ENCODE results near the gene GNG10.
A peak's percentile ranks its signal among the peaks of the same experiment; 100 is the strongest.
"Not testable (repeated sequence)": the region's sequence is repeated elsewhere in the genome, so short reads cannot be mapped to it uniquely, and the experiment has no call there.

GNG10 gene

GRCh38 chr9:111662576-111663300, 1.3 kb downstream of the GNG10 start:
- H3K27ac ChIP-seq (ENCODE audit: low read depth, low read length): no peak overlapping the region
- H4K20me1 ChIP-seq (ENCODE audit: low read depth, low read length): no peaks in the 10 kb centered on the region
- TF ChIP-seq EZH2phosphoT487 (conservative IDR thresholded peaks at IDR 0.05; ENCODE audit: low read length) (no peak), CTCF (IDR thresholded peaks at IDR 0.05; ENCODE audit: insufficient read depth, low read length, poor library complexity, severe bottlenecking) (no peak)
- H3K79me2 ChIP-seq (ENCODE audit: insufficient read depth, low read length): no peaks in the 10 kb centered on the region
- H3K4me3 ChIP-seq (ENCODE audit: insufficient read depth, low read length, poor library complexity, severe bottlenecking): peak overlapping the region; percentile 84
- H2AFZ ChIP-seq (ENCODE audit: low read depth, low read length, severe bottlenecking): peak overlapping the region; percentile 80
- H3F3A ChIP-seq (ENCODE audit: insufficient read depth): no peaks in the 10 kb centered on the region
- H3K9ac ChIP-seq (ENCODE audit: low read length): peak overlapping the region; percentile 49; the same call in 1 of the 2 replicates
- H3K4me2 ChIP-seq (ENCODE audit: low read depth, low read length, poor library complexity, severe bottlenecking): peak overlapping the region; percentile 75
- no peaks in the 10 kb centered on the region for H3K9me3 ChIP-seq (ENCODE audit: insufficient read depth, low read length)
- no peaks in the 10 kb centered on the region for H3K27me3 ChIP-seq (ENCODE audit: low read length)
- no peaks in the 10 kb centered on the region for H3K36me3 ChIP-seq (ENCODE audit: low read length)
- no peaks in the 10 kb centered on the region for H3K9me2 ChIP-seq (replicated peaks; ENCODE audit: insufficient read depth, low read length)

- no peaks in the 10 kb centered on the region for H3K36me3 ChIP-seq (ENCODE audit: low read length)
- no peaks in the 10 kb centered on the region for H3F3A ChIP-seq (ENCODE audit: insufficient read depth)
- H3K9ac ChIP-seq (ENCODE audit: low read length): no peak overlapping the region
- H3K9me3 ChIP-seq (ENCODE audit: insufficient read depth, low read length): no peaks in the 10 kb centered on the region
- no peaks in the 10 kb centered on the region for H3K9me2 ChIP-seq (replicated peaks; ENCODE audit: insufficient read depth, low read length)
- H4K20me1 ChIP-seq (ENCODE audit: low read depth, low read length): no peaks in the 10 kb centered on the region
- H3K4me2 ChIP-seq (ENCODE audit: low read depth, low read length, poor library complexity, severe bottlenecking): no peak overlapping the region
- H3K4me3 ChIP-seq (ENCODE audit: insufficient read depth, low read length, poor library complexity, severe bottlenecking): no peak overlapping the region
- no peaks in the 10 kb centered on the region for H3K79me2 ChIP-seq (ENCODE audit: insufficient read depth, low read length)
- H3K27me3 ChIP-seq (ENCODE audit: low read length): no peaks in the 10 kb centered on the region
- TF ChIP-seq CTCF (IDR thresholded peaks at IDR 0.05; ENCODE audit: insufficient read depth, low read length, poor library complexity, severe bottlenecking): no peak
- no peak for TF ChIP-seq EZH2phosphoT487 (conservative IDR thresholded peaks at IDR 0.05; ENCODE audit: low read length)
- H3K27ac ChIP-seq (ENCODE audit: low read depth, low read length): no peak overlapping the region
- H2AFZ ChIP-seq (ENCODE audit: low read depth, low read length, severe bottlenecking): no peak overlapping the region
Measured at GRCh38 chr9:111663301-111663823, 2.0 kb downstream of the GNG10 start.

GRCh38 chr9:111668026-111668573, 6.7 kb downstream of the GNG10 start:
- Histone ChIP-seq H3K9me2 (replicated peaks; ENCODE audit: insufficient read depth, low read length) (no peaks in the 10 kb centered on the region), H3K36me3 (ENCODE audit: low read length) (no peaks in the 10 kb centered on the region), H3K9ac (ENCODE audit: low read length) (no peak overlapping the region), H3K27me3 (ENCODE audit: low read length) (no peaks in the 10 kb centered on the region), H3K79me2 (ENCODE audit: insufficient read depth, low read length) (no peaks in the 10 kb centered on the region), H3K9me3 (ENCODE audit: insufficient read depth, low read length) (no peaks in the 10 kb centered on the region), H4K20me1 (ENCODE audit: low read depth, low read length) (no peaks in the 10 kb centered on the region), H3K4me2 (ENCODE audit: low read depth, low read length, poor library complexity, severe bottlenecking) (no peak overlapping the region), H3K4me3 (ENCODE audit: insufficient read depth, low read length, poor library complexity, severe bottlenecking) (no peak overlapping the region), H3K27ac (ENCODE audit: low read depth, low read length) (no peak overlapping the region), H2AFZ (ENCODE audit: low read depth, low read length, severe bottlenecking) (no peak overlapping the region), H3F3A (ENCODE audit: insufficient read depth) (no peaks in the 10 kb centered on the region)
- TF ChIP-seq CTCF (IDR thresholded peaks at IDR 0.05; ENCODE audit: insufficient read depth, low read length, poor library complexity, severe bottlenecking): no peak
- no peak for TF ChIP-seq EZH2phosphoT487 (conservative IDR thresholded peaks at IDR 0.05; ENCODE audit: low read length)

- not testable (repeated sequence) for H3F3A ChIP-seq (ENCODE audit: insufficient read depth); H3K36me3 ChIP-seq (ENCODE audit: low read length); H3K9ac ChIP-seq (ENCODE audit: low read length); H2AFZ ChIP-seq (ENCODE audit: low read depth, low read length, severe bottlenecking); H3K9me3 ChIP-seq (ENCODE audit: insufficient read depth, low read length); H4K20me1 ChIP-seq (ENCODE audit: low read depth, low read length); H3K4me2 ChIP-seq (ENCODE audit: low read depth, low read length, poor library complexity, severe bottlenecking); H3K79me2 ChIP-seq (ENCODE audit: insufficient read depth, low read length); H3K27me3 ChIP-seq (ENCODE audit: low read length); H3K9me2 ChIP-seq (replicated peaks; ENCODE audit: insufficient read depth, low read length); H3K27ac ChIP-seq (ENCODE audit: low read depth, low read length); H3K4me3 ChIP-seq (ENCODE audit: insufficient read depth, low read length, poor library complexity, severe bottlenecking)
Measured at GRCh38 chr9:111668601-111669000, 7.2 kb downstream of the GNG10 start.

All from SU-DHL-6 (cell line).